ENCODE results near the gene MSANTD1. TPM values are rescaled to one million over a fixed set of nuclear protein-coding genes. Genes with fewer than 3 reads are reported as not detected.

MSANTD1 gene
- total RNA-seq, 4 donors from 2014 or later: 0.19 to 0.51 TPM; not detected in 2

- TF ChIP-seq CTCF (IDR thresholded peaks at IDR 0.05; ENCODE audit: low read depth): no peak
Measured at GRCh38 chr4:3217771-3218170, 31.2 kb upstream of the MSANTD1 start.

GRCh38 chr4:3218824-3219760, 29.9 kb upstream of the MSANTD1 start:
- TF ChIP-seq CTCF (IDR thresholded peaks at IDR 0.05; ENCODE audit: low read depth): no peak

- TF ChIP-seq CTCF (IDR thresholded peaks at IDR 0.05; ENCODE audit: low read depth): no peak
Measured at GRCh38 chr4:3219761-3220475, 29.0 kb upstream of the MSANTD1 start.

- no peak for TF ChIP-seq CTCF (IDR thresholded peaks at IDR 0.05; ENCODE audit: low read depth)
Measured at GRCh38 chr4:3220476-3221183, 28.3 kb upstream of the MSANTD1 start.

- no peak for TF ChIP-seq CTCF (IDR thresholded peaks at IDR 0.05; ENCODE audit: low read depth)
Measured at GRCh38 chr4:3221184-3221494, 27.8 kb upstream of the MSANTD1 start.

GRCh38 chr4:3221996-3222395, 27.0 kb upstream of the MSANTD1 start:
- TF ChIP-seq CTCF (IDR thresholded peaks at IDR 0.05; ENCODE audit: low read depth): no peak

- no peak for TF ChIP-seq CTCF (IDR thresholded peaks at IDR 0.05; ENCODE audit: low read depth)
Measured at GRCh38 chr4:3223346-3223745, 25.6 kb upstream of the MSANTD1 start.

Data from subcutaneous adipose tissue (tissue), 4 donors.